ENCODE data around the gene CLDN1.
A peak's percentile ranks its signal among the peaks of the same experiment; 100 is the strongest.

Gene CLDN1

GRCh38 chr3:190333961-190334360 lies 11.7 kb upstream of the CLDN1 start:
- no peak for DNase-seq (ENCODE audit: low spot score)

GRCh38 chr3:190330936-190331734 lies 8.9 kb upstream of the CLDN1 start:
- DNase-seq (ENCODE audit: low spot score) = no peak

GRCh38 chr3:190326930-190327329 lies 4.7 kb upstream of the CLDN1 start:
- DNase-seq (ENCODE audit: low spot score) = no peak

- DNase-seq (ENCODE audit: low spot score) = no peak
These were observed 4.1 kb upstream of the CLDN1 start for GRCh38 chr3:190326361-190326760.

- DNase-seq (ENCODE audit: low spot score) = no peak
These were observed 3.7 kb upstream of the CLDN1 start for GRCh38 chr3:190325923-190326322.

- DNase-seq (ENCODE audit: low spot score) = no peak
These were observed 990 bp upstream of the CLDN1 start for GRCh38 chr3:190323246-190323626.

- DNase-seq (ENCODE audit: low spot score) = no peak
These were observed 479 bp upstream of the CLDN1 start for GRCh38 chr3:190322604-190323245.

GRCh38 chr3:190320594-190321362 lies 1.5 kb downstream of the CLDN1 start:
- DNase-seq (ENCODE audit: low spot score) = no peak

- no peak for DNase-seq (ENCODE audit: low spot score)
These were observed 2.6 kb downstream of the CLDN1 start for GRCh38 chr3:190319660-190320059.

GRCh38 chr3:190318666-190319065 lies 3.6 kb downstream of the CLDN1 start:
- DNase-seq (ENCODE audit: low spot score) = no peak

GRCh38 chr3:190314741-190315140 lies 7.5 kb downstream of the CLDN1 start:
- no peak for DNase-seq (ENCODE audit: low spot score)

- no peak for DNase-seq (ENCODE audit: low spot score)
These were observed 12.8 kb downstream of the CLDN1 start for GRCh38 chr3:190309414-190309813.

- no peak for DNase-seq (ENCODE audit: low spot score)
These were observed 14.1 kb downstream of the CLDN1 start for GRCh38 chr3:190308154-190308553.

GRCh38 chr3:190307164-190307545 lies 15.1 kb downstream of the CLDN1 start:
- DNase-seq (ENCODE audit: low spot score) = no peak

- DNase-seq (ENCODE audit: low spot score) = no peak
These were observed 15.6 kb downstream of the CLDN1 start for GRCh38 chr3:190306513-190307163.

- DNase-seq (ENCODE audit: low spot score) = no peak
These were observed 16.2 kb downstream of the CLDN1 start for GRCh38 chr3:190306026-190306425.

- DNase-seq (ENCODE audit: low spot score) = no peak
These were observed 16.8 kb downstream of the CLDN1 start for GRCh38 chr3:190305406-190305805.

GRCh38 chr3:190303884-190304283 lies 18.4 kb downstream of the CLDN1 start:
- no peak for DNase-seq (ENCODE audit: low spot score)

GRCh38 chr3:190302212-190302867 lies 19.9 kb downstream of the CLDN1 start:
- no peak for DNase-seq (ENCODE audit: low spot score)

- DNase-seq (ENCODE audit: low spot score) = peak; percentile 12
These were observed 20.7 kb downstream of the CLDN1 start for GRCh38 chr3:190301591-190301990.

GRCh38 chr3:190299969-190300368 lies 22.3 kb downstream of the CLDN1 start:
- DNase-seq (ENCODE audit: low spot score) = no peak

GRCh38 chr3:190294030-190294429 lies 28.2 kb downstream of the CLDN1 start:
- no peak for DNase-seq (ENCODE audit: low spot score)

Measured in NAMALWA (cell line).